HS-5 (cell line): ENCODE measurements around the gene TMEM174.

Experiments
- DNase-seq: peaks from one replicate; pipeline ENCODE4 v3.0.0-alpha.2; 2012; ENCODE audit warnings: low read depth

The TMEM174 gene

GRCh38 chr5:73172951-73173350 is at the start of gene TMEM174:
TSS of gene TMEM174 (plus strand) at chr5:73173193. CDS start at chr5:73173244, 51 bp downstream.
- no peak for DNase-seq

DNA sequence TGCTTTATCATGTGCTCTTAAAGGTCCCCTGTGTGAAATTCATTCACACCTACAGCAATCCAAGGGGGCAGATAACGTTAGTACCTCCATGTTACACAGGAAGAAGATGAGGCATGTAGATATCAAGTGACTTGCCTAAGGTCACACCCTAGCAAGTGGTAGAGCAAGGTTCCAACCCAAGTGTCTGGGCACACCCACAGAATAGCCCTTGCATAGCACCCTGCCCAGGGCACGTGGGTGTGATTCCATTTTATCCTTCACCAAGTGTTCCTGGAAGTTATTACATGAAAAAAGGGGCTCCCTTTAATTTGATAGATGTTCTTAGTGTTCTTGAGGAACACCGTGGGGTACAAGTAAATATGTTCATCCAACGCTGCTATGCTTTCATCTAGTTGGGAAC is 47.7 kb upstream of the TMEM174 start:
- no peak for DNase-seq

DNA sequence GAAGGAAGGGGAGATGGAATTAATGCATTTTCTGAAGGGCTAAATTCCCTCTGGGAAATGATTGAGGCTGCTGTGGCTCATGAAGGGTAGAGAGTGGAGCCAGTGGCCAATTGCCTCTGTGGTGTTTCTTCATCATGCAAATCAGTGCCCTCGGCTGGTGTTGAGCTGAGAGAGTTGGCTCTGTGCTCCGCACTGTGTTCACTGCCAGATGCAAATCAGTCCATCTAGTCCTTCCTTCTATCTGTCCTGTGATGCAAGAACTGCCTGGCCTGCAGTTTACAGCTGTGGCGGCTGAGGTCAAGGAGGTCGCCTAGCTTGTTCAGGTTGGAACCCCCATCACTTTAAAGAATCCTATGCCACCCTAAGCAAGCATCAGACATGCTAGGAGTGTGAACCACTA is 46.6 kb upstream of the TMEM174 start:
- no peak for DNase-seq

DNA sequence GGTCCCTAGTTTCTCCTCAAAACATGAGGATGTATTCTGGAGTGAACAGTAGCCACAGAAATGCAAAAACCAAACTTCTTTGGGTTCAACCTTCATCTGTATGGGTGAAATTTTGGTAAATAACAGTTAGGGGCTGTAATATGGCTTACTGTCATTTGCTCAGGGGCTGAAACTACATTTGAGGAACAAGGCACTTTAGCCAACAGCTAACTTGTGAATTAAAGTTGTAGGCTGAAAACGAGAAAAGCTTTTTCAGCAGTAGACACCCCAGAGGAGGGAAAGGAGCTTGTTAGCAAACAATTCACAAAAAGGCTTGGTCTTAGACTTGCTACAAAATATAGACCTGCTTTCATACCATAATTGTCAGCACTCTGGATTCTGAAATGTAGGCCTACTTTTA is 46.0 kb upstream of the TMEM174 start:
- DNase-seq, result no peak

GRCh38 chr5:73129143-73129542 is 43.9 kb upstream of the TMEM174 start:
- DNase-seq, result no peak

- DNase-seq, result no peak
Observed at GRCh38 chr5:73130811-73131210, 42.2 kb upstream of the TMEM174 start.

DNA sequence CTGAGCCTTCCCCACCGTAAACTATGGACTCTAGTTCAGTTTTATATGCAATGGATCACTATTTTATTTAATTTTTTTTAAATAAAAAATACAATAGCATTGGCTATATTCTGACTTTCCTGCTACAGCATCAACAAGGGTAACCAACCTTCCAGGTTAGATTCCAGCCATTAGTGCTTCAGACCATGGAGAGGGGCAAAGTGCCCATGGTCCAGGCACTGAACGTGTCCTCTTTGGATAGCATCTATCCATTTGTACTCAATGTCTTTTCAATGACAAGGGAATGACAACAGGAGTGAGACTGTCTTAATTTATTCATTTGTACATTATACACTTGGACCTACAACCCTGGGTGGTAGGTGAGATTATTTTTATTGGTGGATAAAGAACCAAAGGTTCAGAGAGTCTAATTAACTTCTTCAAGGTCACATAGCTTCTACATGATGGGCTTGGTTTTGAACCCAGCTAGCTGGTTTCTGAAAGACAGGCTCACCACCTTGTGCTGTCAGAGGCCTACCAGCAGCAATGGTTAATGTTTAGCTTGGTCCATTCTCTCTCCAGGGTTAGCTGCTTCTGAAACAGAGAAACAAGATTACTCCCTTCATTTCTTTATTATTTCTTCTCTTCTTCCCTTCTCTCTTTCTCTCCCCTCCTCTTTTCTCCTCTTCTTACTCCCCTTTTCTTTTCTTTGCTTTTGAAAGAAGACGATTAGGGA is 41.1 kb upstream of the TMEM174 start:
- no peak for DNase-seq

- DNase-seq, result no peak
Observed at GRCh38 chr5:73132759-73133158, 40.2 kb upstream of the TMEM174 start.

DNA sequence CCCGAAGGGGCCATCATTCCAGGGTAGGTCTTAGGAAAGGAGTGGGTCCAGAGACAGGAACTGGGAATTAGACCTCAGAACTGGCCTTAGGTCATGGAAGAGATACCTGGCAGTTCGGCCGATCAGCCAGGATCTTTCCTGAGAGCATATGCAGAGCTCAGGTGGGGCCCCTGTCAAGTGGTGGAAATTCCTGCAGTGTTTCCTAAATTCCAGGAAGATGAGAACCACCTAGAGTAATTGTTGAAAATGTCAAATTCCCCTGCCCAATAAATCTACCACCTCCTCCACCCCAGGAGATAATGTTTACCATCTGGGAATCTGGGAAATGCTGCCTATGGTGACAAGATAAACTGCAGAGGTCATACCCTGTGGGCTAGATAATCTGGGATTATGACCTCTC is 38.0 kb upstream of the TMEM174 start:
- no peak for DNase-seq

DNA sequence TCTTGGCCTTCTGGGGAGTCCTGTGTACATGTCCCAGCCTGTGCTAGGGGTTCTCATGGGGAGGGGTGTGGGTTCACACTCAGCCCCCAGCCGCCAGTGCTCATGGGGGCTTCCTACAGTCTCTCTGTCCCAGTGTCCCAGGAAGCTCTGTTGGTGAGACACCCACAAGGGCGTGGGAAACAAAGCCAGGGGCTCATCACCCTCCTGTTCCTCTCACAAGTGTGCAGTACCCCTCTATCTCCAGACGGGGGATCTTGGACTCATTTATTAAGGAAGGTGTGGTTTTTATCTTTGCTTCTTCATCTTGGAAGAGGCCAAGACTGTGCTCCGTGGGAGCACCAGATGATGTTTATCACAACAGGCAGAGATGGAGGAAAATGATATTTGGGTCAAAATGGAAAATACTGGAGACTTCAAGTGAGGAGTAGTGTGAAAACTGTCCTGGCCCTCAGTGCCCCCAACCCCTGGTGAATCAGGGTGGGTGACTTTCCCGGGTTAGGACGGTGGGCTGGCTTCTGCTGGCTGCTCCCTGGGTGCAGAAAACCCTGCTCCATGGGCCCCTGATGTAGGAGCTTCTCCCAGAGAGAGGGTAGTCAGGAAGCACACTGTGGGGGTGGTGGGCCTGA is 37.5 kb upstream of the TMEM174 start:
- DNase-seq, result no peak

DNA sequence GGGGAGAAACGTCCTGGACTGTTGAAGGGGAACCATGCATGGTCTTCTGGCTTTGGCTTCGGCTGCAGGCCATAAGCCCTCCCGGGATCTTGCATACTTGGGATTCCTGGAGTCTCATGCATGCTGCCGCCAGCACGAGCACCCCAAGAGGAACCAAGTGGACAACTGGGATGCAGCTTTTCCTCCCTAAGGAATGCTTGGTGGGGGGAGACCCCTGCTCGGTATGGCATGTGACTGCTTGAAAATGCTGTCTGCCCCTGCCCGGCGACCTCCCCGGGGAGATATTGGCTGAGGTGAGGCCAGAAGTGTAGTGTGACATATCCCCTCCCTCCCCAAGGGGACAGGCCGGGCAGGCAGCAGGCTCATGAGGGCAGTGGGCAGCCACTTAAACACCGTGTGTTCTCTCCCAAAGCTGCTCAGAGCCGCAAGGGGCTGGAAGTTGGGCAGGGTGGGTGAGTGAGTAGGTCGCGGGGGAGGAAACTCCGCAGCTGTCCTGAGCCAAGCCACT is 36.9 kb upstream of the TMEM174 start:
- DNase-seq, result no peak

- no peak for DNase-seq
Observed at GRCh38 chr5:73137563-73138530, 35.1 kb upstream of the TMEM174 start.

- DNase-seq, result no peak
Observed at GRCh38 chr5:73139485-73139884, 33.5 kb upstream of the TMEM174 start.

DNA sequence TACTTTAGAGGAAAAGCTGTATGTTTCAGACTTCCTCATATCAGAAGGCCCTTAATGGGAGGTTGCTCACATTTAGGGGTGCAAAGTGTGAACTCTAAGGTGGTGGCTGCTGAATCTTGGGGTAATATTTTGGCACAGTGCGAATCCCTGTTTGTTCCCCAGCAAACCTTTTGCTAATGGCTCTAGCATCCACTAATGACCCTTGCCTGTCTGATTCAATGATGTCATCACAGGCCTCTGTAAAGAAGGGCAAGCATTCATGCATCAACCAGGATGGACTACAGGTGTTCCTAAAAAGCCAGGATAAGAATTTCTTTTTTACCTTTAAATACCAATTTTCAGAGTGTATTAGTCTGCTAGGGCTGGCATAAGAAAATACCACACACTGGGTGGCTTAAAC is 32.2 kb upstream of the TMEM174 start:
- no peak for DNase-seq

DNA sequence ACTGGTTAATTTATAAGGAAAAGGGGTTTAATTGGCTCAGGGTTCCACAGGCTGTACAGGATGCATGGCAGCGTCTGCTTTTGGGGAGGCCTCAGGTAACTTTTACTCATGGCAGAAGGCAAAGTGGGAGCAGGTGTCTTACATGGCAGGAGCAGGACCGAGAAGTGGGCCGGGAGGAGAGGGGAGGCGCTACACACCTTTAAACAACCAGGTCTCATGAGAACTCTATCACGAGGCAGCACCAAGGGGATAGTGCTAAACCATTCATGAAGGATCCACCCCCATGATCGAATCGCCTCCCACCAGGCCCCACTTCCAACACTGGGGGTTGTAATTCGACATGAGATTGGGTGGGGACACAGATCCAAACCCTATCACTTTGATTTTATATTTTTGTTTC is 31.0 kb upstream of the TMEM174 start:
- DNase-seq, result no peak

GRCh38 chr5:73143716-73144115 is 29.3 kb upstream of the TMEM174 start:
- DNase-seq, result no peak

GRCh38 chr5:73149540-73149939 is 23.5 kb upstream of the TMEM174 start:
- DNase-seq, result no peak

- DNase-seq, result no peak
Observed at GRCh38 chr5:73150876-73151275, 22.1 kb upstream of the TMEM174 start.

DNA sequence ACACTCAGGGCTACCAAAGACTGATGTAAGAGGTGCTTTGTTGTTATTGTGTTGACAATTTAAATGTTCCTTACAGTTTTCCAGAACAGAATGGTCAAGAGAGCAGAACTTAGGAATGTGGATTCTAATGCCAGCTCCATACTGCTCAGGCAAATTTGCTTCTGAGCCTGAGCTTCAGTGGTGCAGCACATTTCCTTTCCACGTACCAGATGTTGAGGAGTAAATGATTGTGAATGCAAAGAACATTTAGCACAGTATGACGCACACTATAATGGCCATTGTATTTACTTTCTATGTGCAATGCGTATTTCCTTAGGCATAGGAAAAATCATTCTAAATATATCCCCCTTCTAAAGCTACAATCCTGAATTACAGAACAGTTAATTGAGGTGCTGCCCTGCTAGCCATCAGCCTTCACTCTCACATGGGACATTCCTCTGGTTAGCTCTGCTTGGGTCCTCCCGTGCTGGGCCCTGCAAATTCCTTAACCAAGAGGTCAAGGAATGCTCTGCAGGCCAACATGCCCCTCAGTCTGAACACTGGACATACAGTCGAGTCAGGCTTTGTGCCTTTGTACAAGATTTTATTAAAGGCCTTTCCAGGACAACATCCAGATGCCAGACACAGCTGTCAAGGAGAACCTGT is 21.1 kb upstream of the TMEM174 start:
- no peak for DNase-seq

DNA sequence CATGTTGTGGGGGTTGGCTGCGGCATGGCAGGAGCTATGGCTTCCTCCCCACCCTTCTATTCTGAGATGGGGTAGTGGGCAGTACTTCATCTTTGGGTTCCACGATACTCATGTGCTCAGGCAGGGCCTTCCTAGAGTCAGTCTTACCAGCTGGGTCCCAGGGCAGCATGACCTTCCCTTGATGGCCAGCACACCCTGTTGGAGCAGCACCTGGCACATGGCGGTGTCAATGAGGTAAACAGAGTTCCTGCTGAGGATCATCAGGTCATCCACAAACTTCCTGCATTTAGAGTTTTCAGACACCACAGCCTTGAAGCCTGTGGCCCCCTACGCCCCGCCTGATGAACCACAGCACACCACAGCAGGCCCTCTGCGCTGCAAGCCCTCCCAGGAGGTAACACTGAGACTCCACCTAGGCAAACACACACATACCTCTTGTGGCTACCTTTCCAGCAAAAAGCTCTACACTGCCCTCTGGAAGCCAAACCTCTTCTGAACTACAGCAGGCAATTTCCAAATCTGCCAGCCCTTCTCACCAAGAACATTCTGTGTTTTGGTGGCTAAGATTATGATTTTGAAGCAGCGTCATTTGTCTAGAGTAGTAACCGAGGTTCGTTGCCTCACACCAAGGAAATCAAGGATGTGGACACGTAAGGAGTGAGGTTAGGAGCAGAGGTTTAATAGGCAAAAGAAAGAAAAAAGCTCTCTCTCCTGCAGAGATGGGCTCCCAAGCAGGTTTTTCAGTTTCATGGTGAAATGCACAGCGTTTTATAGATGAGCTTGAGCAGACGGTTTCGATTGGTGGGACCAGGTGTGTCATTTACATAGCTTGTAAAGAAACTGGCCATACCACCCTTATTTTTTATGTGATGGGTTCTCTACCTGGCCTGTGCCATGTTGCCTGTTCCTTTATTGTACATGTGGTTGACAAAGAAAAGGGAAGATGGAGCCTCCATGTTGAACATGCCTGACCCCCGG is 20.3 kb upstream of the TMEM174 start:
- DNase-seq, result no peak

DNA sequence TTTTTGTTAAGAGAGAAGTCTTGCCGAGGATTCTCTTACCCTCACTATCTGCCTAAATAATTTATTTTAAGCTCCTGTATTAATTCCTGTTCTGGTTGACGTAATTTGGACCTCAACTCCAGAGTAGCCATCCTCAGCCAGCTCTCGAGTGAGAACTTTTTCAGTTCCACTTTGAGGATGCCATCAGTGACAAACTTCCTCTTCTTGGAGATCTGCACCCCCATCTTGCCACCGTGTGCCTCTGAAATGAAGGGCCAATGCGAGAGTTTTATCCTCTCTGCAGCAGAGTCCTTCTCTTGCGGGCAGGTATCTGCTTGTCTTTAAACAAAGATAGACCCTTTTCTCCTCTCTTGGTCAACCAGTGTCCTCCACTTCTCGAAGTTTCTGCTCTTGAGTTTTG is 19.5 kb upstream of the TMEM174 start:
- DNase-seq, result no peak
